ENCODE data around the gene RAB3C.
"Not testable (repeated sequence)": the region's sequence is repeated elsewhere in the genome, so short reads cannot be mapped to it uniquely, and the experiment has no call there.

Gene RAB3C

GRCh38 chr5:58683567-58683966, 100.7 kb downstream of the RAB3C start:
- TF ChIP-seq POLR2AphosphoS5 (IDR thresholded peaks at IDR 0.05; ENCODE audit: borderline replicate concordance, low read depth, low read length): no peak
- TF ChIP-seq EZH2 (IDR thresholded peaks at IDR 0.05): no peak
- TF ChIP-seq FOXP2 (optimal IDR thresholded peaks at IDR 0.05; ENCODE audit: control extremely low read depth, extremely low read length, insufficient read depth): no peak
- Histone ChIP-seq H3K4me3 (no peak overlapping the region), H3K9me3 (ENCODE audit: low read depth, low read length) (no peaks in the 10 kb centered on the region), H3K27ac (no peak overlapping the region), H3K36me3 (ENCODE audit: insufficient read depth, low read length) (no peaks in the 10 kb centered on the region), H3K9ac (ENCODE audit: insufficient read length) (no peak overlapping the region)
- no peak for DNase-seq (ENCODE audit: low read depth, low spot score)

GRCh38 chr5:58687079-58687478, 104.2 kb downstream of the RAB3C start:
- H3K4me3 ChIP-seq: no peak overlapping the region
- H3K9ac ChIP-seq (ENCODE audit: insufficient read length): no peak overlapping the region
- TF ChIP-seq FOXP2 (optimal IDR thresholded peaks at IDR 0.05; ENCODE audit: control extremely low read depth, extremely low read length, insufficient read depth) (no peak), EZH2 (IDR thresholded peaks at IDR 0.05) (no peak)
- no peaks in the 10 kb centered on the region for H3K36me3 ChIP-seq (ENCODE audit: insufficient read depth, low read length)
- H3K9me3 ChIP-seq (ENCODE audit: low read depth, low read length): no peaks in the 10 kb centered on the region
- H3K27ac ChIP-seq: no peak overlapping the region
- DNase-seq (ENCODE audit: low read depth, low spot score): no peak

GRCh38 chr5:58687595-58687994, 104.7 kb downstream of the RAB3C start:
- no peaks in the 10 kb centered on the region for H3K9me3 ChIP-seq (ENCODE audit: low read depth, low read length)
- DNase-seq (ENCODE audit: low read depth, low spot score): no peak
- no peak overlapping the region for H3K27ac ChIP-seq
- no peak for TF ChIP-seq FOXP2 (optimal IDR thresholded peaks at IDR 0.05; ENCODE audit: control extremely low read depth, extremely low read length, insufficient read depth)
- TF ChIP-seq EZH2 (IDR thresholded peaks at IDR 0.05): no peak
- TF ChIP-seq POLR2AphosphoS5 (IDR thresholded peaks at IDR 0.05; ENCODE audit: borderline replicate concordance, low read depth, low read length): no peak
- no peaks in the 10 kb centered on the region for H3K36me3 ChIP-seq (ENCODE audit: insufficient read depth, low read length)
- H3K4me3 ChIP-seq: no peak overlapping the region
- H3K9ac ChIP-seq (ENCODE audit: insufficient read length): no peak overlapping the region

GRCh38 chr5:58699088-58699761, 116.3 kb downstream of the RAB3C start:
- H3K9ac ChIP-seq (ENCODE audit: insufficient read length); H3K9me3 ChIP-seq (ENCODE audit: low read depth, low read length); DNase-seq (ENCODE audit: low read depth, low spot score); H3K27ac ChIP-seq; H3K36me3 ChIP-seq (ENCODE audit: insufficient read depth, low read length); H3K4me3 ChIP-seq: not testable (repeated sequence)

GRCh38 chr5:58699762-58700118, 116.9 kb downstream of the RAB3C start:
- H3K9ac ChIP-seq (ENCODE audit: insufficient read length): no peak overlapping the region
- H3K27ac ChIP-seq: no peak overlapping the region
- H3K9me3 ChIP-seq (ENCODE audit: low read depth, low read length): no peaks in the 10 kb centered on the region
- H3K4me3 ChIP-seq: no peak overlapping the region
- no peak for DNase-seq (ENCODE audit: low read depth, low spot score)
- TF ChIP-seq EZH2 (IDR thresholded peaks at IDR 0.05): no peak
- TF ChIP-seq FOXP2 (optimal IDR thresholded peaks at IDR 0.05; ENCODE audit: control extremely low read depth, extremely low read length, insufficient read depth): no peak
- TF ChIP-seq POLR2AphosphoS5 (IDR thresholded peaks at IDR 0.05; ENCODE audit: borderline replicate concordance, low read depth, low read length): no peak
- no peaks in the 10 kb centered on the region for H3K36me3 ChIP-seq (ENCODE audit: insufficient read depth, low read length)

- H3K27ac ChIP-seq: no peak overlapping the region
- TF ChIP-seq POLR2AphosphoS5 (IDR thresholded peaks at IDR 0.05; ENCODE audit: borderline replicate concordance, low read depth, low read length) (no peak), EZH2 (IDR thresholded peaks at IDR 0.05) (no peak), FOXP2 (optimal IDR thresholded peaks at IDR 0.05; ENCODE audit: control extremely low read depth, extremely low read length, insufficient read depth) (no peak)
Measured at GRCh38 chr5:58703925-58704555, 121.2 kb downstream of the RAB3C start.

GRCh38 chr5:58706736-58707135, 123.9 kb downstream of the RAB3C start:
- Histone ChIP-seq H3K9ac (ENCODE audit: insufficient read length) (no peak overlapping the region), H3K9me3 (ENCODE audit: low read depth, low read length) (no peaks in the 10 kb centered on the region), H3K27ac (no peak overlapping the region), H3K36me3 (ENCODE audit: insufficient read depth, low read length) (no peaks in the 10 kb centered on the region), H3K4me3 (no peak overlapping the region)
- no peak for DNase-seq (ENCODE audit: low read depth, low spot score)
- no peak for TF ChIP-seq POLR2AphosphoS5 (IDR thresholded peaks at IDR 0.05; ENCODE audit: borderline replicate concordance, low read depth, low read length)

More at GRCh38 chr5:58703925-58704555, 121.2 kb downstream of the RAB3C start:
- Histone ChIP-seq H3K9me3 (ENCODE audit: low read depth, low read length) (no peaks in the 10 kb centered on the region), H3K36me3 (ENCODE audit: insufficient read depth, low read length) (no peaks in the 10 kb centered on the region), H3K9ac (ENCODE audit: insufficient read length) (no peak overlapping the region), H3K4me3 (no peak overlapping the region)
- no peak for DNase-seq (ENCODE audit: low read depth, low spot score)

GRCh38 chr5:58708456-58708855, 125.6 kb downstream of the RAB3C start:
- no peak overlapping the region for H3K27ac ChIP-seq
- TF ChIP-seq POLR2AphosphoS5 (IDR thresholded peaks at IDR 0.05; ENCODE audit: borderline replicate concordance, low read depth, low read length) (no peak), FOXP2 (optimal IDR thresholded peaks at IDR 0.05; ENCODE audit: control extremely low read depth, extremely low read length, insufficient read depth) (no peak), EZH2 (IDR thresholded peaks at IDR 0.05) (no peak)
- H3K9me3 ChIP-seq (ENCODE audit: low read depth, low read length): no peaks in the 10 kb centered on the region
- H3K4me3 ChIP-seq: no peak overlapping the region
- no peaks in the 10 kb centered on the region for H3K36me3 ChIP-seq (ENCODE audit: insufficient read depth, low read length)
- DNase-seq (ENCODE audit: low read depth, low spot score): no peak
- no peak overlapping the region for H3K9ac ChIP-seq (ENCODE audit: insufficient read length)

GRCh38 chr5:58710425-58710824, 127.5 kb downstream of the RAB3C start:
- H3K9me3 ChIP-seq (ENCODE audit: low read depth, low read length); H3K27ac ChIP-seq; H3K36me3 ChIP-seq (ENCODE audit: insufficient read depth, low read length); H3K4me3 ChIP-seq; DNase-seq (ENCODE audit: low read depth, low spot score); H3K9ac ChIP-seq (ENCODE audit: insufficient read length): not testable (repeated sequence)

All from SK-N-MC (cell line).